GM12875 (cell line): Measurements from ENCODE around the gene DZIP3.

Experiments used
- H3K4me3 ChIP-seq: one replicate; pipeline ENCODE4 v1.5.1; 2011; ENCODE audit warnings: low read depth, low read length, control low read depth
- CTCF ChIP-seq: IDR thresholded peaks from 2 replicates; pipeline ENCODE4 v1.5.1; 2011; ENCODE audit warnings: low read depth, mild to moderate bottlenecking, control low read depth, inconsistent platforms, low read length, moderate library complexity, borderline replicate concordance; ENCODE audit not compliant: insufficient read depth

The DZIP3 gene

GRCh38 chr3:108552267-108553159, 37.0 kb upstream of the DZIP3 start:
- no peak for TF ChIP-seq CTCF
- H3K4me3 ChIP-seq: no peak overlapping the region

DNA sequence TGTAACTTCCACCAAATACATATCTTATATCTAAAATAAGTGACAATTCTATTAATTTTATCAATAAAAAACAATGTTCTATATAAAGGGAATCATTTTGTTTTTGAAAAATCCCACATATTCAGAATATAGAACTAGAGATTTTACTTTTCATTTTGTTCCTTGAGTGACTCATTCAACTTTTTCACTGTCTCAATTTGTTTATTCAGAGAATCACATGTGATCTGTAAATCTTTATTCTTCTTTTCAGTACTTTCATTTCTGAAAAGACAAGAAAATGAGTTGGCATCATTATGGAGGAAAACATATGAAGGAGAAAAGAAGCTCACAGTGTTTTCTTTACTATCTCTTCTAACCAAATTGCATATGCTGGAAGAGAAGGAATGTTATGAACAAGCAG, 35.3 kb upstream of the DZIP3 start:
- no peak overlapping the region for H3K4me3 ChIP-seq
- TF ChIP-seq CTCF: no peak

DNA sequence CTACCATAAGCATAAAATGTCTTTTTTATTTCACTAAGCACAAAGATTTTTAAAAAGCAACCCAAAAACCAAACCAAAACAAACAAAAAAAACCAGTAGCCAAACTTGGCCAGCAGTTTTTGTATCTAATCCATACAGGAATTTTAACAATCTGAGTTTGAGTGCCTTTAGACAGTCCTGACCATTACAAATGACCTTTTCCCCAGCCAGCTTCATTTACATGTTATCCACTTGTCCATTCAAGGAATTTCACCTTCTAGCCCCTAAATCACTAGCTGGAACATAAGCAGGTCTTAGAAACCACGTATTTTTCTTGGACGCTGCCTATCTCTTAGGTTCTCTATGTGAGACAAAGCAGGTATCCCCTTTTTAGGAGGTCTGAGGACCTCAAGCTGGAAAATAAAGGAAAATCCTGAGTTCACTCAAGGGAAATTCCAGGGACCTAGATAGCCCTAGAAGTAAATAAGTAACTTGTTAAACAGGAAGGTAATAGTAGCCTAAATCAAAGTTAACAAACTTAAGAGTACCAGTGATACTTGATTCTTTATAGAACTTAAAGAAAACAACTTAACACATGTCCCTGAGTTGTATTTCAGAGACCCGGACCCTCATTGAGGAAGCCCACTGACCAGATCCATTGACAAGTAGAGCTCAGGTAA, 34.5 kb upstream of the DZIP3 start:
- no peak for TF ChIP-seq CTCF
- H3K4me3 ChIP-seq: no peak overlapping the region

- no peak overlapping the region for H3K4me3 ChIP-seq
- TF ChIP-seq CTCF: no peak
Measured at GRCh38 chr3:108555966-108556581, 33.4 kb upstream of the DZIP3 start.

DNA sequence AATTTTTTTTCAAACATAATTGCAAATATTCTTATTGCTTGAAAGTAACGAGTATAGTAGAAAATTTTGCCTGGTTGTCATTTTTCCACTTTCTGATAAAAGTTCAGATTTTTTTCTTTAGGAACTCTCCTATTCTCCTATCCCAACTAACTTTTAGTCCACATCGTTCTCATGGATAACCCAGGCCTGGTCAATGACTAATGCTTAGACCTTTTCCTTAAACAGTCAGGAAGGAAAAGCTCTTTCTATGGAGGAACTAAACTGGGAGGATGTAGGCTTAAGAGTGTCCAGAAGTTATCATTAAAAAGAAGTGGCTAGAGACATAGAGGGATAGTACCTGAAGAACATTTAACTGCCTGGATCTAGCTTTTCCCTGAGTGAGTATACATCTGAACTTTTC, 27.0 kb upstream of the DZIP3 start:
- TF ChIP-seq CTCF: no peak

DNA sequence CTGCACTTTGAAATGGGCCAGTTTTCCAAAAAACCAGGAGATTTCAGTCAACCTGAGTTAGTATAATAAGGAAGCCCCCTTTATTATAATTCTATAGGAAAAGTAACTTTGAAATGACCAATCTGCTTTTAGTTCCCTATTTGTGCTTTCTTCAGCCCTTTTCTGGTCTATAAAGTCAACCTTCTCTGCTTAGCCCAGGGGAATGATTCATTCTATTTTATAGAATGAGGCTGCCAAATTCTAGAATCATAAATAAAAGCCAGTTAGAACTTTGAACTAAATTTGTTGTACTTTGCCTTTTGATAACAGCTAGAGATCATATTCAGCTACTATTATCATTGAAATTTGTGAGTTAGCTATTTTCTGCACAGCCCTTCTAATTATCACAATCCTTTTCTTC, 25.0 kb upstream of the DZIP3 start:
- H3K4me3 ChIP-seq: no peak overlapping the region
- no peak for TF ChIP-seq CTCF

More for the DNA sequence above, 27.0 kb upstream of the DZIP3 start:
- no peak overlapping the region for H3K4me3 ChIP-seq
